RKO (cell line): ENCODE data around the gene TMPRSS3.
A peak's percentile ranks its signal among the peaks of the same experiment; 100 is the strongest.

ENCODE experiments used
- DNase-seq: peaks from one replicate; pipeline ENCODE4 v3.0.0-alpha.2; 2016; ENCODE audit warnings: low spot score

Gene TMPRSS3

GRCh38 chr21:42350318-42350910 is 45.4 kb downstream of the TMPRSS3 start:
- DNase-seq: no peak

DNA sequence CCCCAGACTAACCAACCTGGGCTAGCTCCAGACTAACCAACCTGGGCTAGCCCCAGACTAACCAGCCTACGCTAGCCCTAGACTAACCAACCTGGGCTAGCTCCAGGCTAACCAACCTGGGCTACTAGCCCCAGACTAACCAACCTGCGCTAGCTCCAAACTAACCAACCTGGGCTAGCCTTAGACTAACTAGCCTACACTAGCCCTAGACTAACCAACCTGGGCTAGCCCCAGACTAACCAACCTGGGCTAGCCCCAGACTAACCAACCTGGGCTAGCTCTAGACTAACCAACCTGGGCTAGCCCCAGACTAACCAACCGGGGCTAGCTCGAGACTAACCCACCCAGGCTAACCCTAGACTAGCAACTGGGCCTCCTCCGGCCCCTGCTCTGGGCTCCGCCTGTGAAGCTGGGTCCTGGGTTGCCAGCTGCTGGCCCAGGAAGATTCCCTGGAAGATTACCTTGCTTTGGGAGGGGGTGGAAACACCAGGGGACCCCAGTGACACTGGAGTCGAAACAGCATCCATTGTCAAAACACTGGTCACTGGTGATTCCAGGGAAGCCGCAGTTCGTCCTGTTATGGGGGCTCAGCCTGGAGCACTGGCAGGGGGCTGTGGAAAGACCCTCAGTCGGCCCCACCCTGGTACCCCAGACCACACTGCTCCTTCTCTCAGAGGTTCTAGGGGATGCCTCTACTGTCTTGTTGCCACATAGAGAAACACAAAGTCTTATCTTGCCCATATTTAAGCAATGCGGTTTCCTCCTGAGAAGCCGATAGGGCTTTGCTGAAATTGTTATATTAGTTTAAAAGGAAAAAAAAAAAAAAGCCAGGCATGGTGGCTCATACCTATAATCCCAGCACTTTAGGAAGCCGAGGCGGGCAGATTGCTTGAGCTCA is 46.2 kb downstream of the TMPRSS3 start:
- DNase-seq: no peak

DNA sequence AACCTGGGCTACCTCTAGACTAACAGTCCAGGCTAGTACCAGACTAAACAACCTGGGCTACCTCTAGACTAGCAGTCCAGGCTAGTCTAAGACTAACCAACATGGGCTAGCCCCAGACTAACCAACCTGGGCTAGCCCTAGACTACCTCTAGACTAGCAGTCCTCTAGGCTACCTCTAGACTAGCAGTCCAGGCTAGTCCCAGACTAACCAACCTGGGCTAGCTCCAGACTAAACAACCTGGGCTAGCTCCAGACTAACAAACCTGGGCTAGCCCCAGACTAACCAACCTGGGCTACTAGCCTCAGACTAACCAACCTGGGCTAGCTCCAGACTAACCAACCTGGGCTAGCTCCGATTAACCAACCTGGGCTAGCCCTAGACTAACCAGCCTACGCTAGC is 47.1 kb downstream of the TMPRSS3 start:
- DNase-seq: no peak

GRCh38 chr21:42347601-42348327 is 48.1 kb downstream of the TMPRSS3 start:
- DNase-seq: no peak

DNA sequence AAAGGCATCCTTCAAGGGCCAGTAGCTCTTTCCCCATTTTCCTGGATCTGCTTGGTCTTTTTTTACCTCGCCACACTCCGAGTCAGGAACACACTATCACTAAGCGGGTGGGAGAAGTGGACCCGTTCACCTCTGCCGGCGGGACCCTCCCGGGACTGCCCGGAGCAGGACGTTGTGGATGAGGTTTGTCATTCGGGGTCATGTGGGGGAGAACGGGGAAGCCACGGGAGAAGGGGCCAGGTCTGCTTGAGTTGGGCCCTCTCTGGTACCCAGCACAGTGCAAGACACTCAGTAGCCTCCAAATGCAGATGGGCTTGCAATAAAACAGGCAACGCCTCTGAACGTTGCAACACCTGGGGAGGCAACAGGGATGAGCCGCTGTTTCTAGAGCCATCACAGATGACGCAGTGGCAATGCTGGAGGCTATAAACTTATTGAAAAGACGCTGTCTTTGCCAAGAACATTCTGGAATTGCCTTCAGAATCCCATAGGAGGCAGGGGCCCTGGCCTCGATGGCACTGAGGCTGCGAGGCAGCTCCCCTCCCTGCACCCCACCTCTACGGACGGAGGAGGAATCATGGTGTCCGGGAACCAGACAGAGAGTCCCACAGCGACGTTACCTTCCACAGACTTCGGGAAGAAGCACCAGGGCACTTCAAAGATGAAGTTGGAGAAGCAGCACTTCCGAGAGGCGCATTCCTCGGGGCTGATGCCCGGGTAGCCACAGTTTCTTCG is 48.8 kb downstream of the TMPRSS3 start:
- no peak for DNase-seq

GRCh38 chr21:42346441-42346840 is 49.4 kb downstream of the TMPRSS3 start:
- DNase-seq: no peak

- no peak for DNase-seq
These were observed 51.2 kb downstream of the TMPRSS3 start for GRCh38 chr21:42344631-42345030.

DNA sequence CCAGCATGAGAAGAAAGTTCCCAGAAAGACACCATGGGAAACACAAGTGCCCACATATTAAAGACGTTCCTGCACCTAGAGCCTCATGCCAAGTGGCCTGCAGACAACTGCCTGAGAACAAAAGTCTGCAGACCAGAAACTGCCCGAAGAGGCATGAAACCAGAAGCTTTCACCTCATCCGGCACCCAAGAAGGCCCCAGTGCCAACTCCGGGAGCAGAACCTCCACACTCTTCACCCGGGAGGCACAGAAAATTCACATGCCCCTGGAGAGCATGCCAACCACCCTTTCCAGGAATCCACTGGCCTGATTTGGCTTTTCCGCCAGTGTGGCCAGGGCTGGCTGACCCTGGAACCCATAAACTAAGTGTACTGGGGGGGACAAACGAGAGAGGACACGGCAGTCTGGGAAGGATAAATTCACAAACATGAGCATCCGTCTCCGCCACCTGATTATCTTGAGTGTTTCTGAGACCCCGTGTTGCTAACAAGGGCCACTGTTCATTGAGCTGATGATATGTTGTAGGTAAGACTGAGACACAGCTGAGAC is 51.8 kb downstream of the TMPRSS3 start:
- no peak for DNase-seq

- DNase-seq: no peak
These were observed 52.3 kb downstream of the TMPRSS3 start for GRCh38 chr21:42343556-42343955.

GRCh38 chr21:42343101-42343500 is 52.8 kb downstream of the TMPRSS3 start:
- no peak for DNase-seq

DNA sequence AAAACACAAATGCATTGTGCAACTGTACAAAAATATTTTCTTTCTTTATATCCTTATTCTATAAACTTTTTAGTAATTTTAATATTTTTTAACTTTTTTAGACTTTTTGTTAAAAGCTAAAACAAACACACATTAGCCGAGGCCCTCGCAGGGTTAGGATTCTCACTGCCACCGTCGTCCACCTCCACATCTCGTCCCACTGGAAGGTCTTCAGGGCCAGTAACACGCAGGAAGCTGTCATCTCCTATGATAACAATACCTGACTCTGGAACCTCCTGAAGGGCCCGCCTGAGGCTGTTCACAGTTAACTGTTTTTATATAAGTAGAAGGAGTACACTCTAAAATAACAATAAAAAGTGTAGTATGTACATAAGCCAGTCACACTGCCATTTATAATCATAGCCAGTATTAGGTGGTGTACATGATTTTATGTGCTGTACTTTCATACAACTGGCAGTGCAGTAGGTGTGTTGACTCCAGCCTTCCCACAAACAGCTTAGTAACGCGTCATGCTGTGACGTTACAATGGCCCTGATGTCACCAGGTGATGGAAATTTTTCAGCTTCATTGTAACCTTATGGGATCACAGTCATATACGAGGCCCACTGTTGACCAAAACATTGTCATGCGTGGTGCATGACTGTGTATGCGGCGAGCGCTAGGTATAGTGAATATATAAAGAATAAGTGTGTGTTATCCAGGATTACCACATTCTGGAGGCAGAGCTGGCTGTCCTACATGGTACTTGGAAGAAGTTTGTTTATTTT is 53.9 kb downstream of the TMPRSS3 start:
- DNase-seq: no peak

GRCh38 chr21:42340187-42341050 is 55.4 kb downstream of the TMPRSS3 start:
- DNase-seq: no peak

GRCh38 chr21:42338729-42339715 is 56.8 kb downstream of the TMPRSS3 start:
- no peak for DNase-seq

GRCh38 chr21:42337830-42338728 is 57.8 kb downstream of the TMPRSS3 start:
- DNase-seq: peak; percentile 19

GRCh38 chr21:42337276-42337675 is 58.6 kb downstream of the TMPRSS3 start:
- DNase-seq: no peak

DNA sequence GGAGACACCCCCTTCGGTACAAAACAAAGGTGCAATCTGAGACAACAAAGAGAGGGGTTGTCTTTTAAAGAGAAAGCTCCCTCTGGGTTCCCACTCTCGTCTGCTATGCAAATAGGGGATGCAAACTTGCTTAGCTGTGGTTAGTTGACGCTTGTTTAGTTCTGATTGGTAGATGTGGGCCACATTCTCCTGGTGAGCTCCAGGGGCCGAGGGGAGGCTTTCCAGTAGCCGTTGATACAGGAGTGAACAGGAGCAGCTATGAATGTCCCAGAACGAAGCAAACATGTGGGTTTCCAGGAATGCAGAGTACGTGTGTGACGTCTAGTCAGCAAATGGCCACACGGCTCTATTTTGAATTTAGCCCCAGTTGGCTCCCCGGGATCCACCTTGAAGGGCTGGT is 59.8 kb downstream of the TMPRSS3 start:
- no peak for DNase-seq

DNA sequence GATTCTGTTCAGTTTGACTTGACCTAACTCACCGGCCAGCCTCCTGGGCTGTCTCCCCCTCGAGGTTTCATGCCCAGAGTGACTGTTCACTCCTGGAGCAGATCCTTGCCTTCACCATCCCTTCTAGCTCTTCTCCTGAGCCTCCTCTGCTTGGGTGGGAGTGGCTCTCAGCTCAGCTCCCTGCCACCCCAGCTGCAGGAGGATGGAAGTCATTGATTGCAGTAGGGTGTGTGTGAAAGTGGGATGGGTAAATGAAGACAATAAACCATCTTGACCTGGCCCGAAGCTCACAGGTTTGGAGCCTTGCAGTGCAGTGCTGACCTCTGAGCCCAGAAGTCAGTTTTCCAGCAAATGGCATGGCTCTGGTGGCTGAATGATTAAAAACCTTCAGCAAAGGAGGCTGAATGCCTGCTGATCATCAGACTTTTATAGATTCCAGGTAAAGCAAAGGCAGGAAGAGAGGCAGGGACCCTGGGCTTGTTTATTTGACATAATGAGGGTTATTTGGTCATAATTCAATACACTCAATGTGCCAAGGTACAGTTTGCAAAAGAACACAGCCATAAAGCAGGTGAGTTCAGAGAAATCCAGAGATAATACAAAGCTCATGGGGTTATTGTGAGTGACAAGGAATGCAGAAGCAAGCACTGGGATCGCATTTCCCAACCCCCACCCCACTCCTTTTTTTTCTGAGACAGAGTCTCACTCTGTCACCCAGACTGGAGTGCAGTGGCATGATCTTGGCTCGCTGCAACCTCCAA is 63.1 kb downstream of the TMPRSS3 start:
- DNase-seq: no peak
